Measurements from ENCODE around the gene WWOX. TPM values are rescaled to one million over a fixed set of nuclear protein-coding genes. Genes with fewer than 3 reads are reported as not detected.

Gene WWOX
- total RNA-seq, 1 donor from 2014 or later = 28.2 TPM

GRCh38 chr16:78122774-78123315, 23.4 kb downstream of the WWOX start:
- Mint-ChIP-seq H3K4me1 (ENCODE audit: unreplicated experiment) (peaks cover 34% of the 10 kb centered on the region), H3K27ac (ENCODE audit: unreplicated experiment) (peak overlapping the region; percentile 85), H3K4me3 (ENCODE audit: unreplicated experiment) (peak overlapping the region; percentile 62), H3K27me3 (ENCODE audit: unreplicated experiment) (no peaks in the 10 kb centered on the region), H3K36me3 (ENCODE audit: unreplicated experiment) (peaks cover 9% of the 10 kb centered on the region), H3K9me3 (ENCODE audit: unreplicated experiment) (no peaks in the 10 kb centered on the region)
- DNase-seq (ENCODE audit: extremely low spot score, unreplicated experiment) = no peak
- peak; percentile 64 for TF ChIP-seq CTCF (IDR thresholded peaks at IDR 0.05)

GRCh38 chr16:78125112-78125844, 25.8 kb downstream of the WWOX start:
- Mint-ChIP-seq H3K27ac (ENCODE audit: unreplicated experiment) (no peak overlapping the region), H3K36me3 (ENCODE audit: unreplicated experiment) (peaks cover 9% of the 10 kb centered on the region), H3K4me1 (ENCODE audit: unreplicated experiment) (peaks cover 56% of the 10 kb centered on the region), H3K27me3 (ENCODE audit: unreplicated experiment) (no peaks in the 10 kb centered on the region), H3K4me3 (ENCODE audit: unreplicated experiment) (no peak overlapping the region), H3K9me3 (ENCODE audit: unreplicated experiment) (peaks cover 6% of the 10 kb centered on the region)
- TF ChIP-seq CTCF (IDR thresholded peaks at IDR 0.05) = no peak
- no peak for DNase-seq (ENCODE audit: extremely low spot score, unreplicated experiment)

- no peak overlapping the region for H3K4me3 Mint-ChIP-seq (ENCODE audit: unreplicated experiment)
Measured at GRCh38 chr16:78126662-78127061, 27.2 kb downstream of the WWOX start.

GRCh38 chr16:78127130-78127529, 27.7 kb downstream of the WWOX start:
- TF ChIP-seq CTCF (IDR thresholded peaks at IDR 0.05) = no peak
- DNase-seq (ENCODE audit: extremely low spot score, unreplicated experiment) = no peak
- peaks cover 56% of the 10 kb centered on the region for H3K4me1 Mint-ChIP-seq (ENCODE audit: unreplicated experiment)
- no peaks in the 10 kb centered on the region for H3K27me3 Mint-ChIP-seq (ENCODE audit: unreplicated experiment)
- peak overlapping the region; percentile 51 for H3K4me3 Mint-ChIP-seq (ENCODE audit: unreplicated experiment)
- H3K9me3 Mint-ChIP-seq (ENCODE audit: unreplicated experiment) = peaks cover 6% of the 10 kb centered on the region
- peaks cover 6% of the 10 kb centered on the region for H3K36me3 Mint-ChIP-seq (ENCODE audit: unreplicated experiment)
- peak overlapping the region; percentile 85 for H3K27ac Mint-ChIP-seq (ENCODE audit: unreplicated experiment)

More at GRCh38 chr16:78126662-78127061, 27.2 kb downstream of the WWOX start:
- H3K27ac Mint-ChIP-seq (ENCODE audit: unreplicated experiment) = peak overlapping the region; percentile 85
- H3K36me3 Mint-ChIP-seq (ENCODE audit: unreplicated experiment) = peaks cover 6% of the 10 kb centered on the region
- H3K4me1 Mint-ChIP-seq (ENCODE audit: unreplicated experiment) = peaks cover 56% of the 10 kb centered on the region
- no peak for DNase-seq (ENCODE audit: extremely low spot score, unreplicated experiment)
- peaks cover 6% of the 10 kb centered on the region for H3K9me3 Mint-ChIP-seq (ENCODE audit: unreplicated experiment)
- no peak for TF ChIP-seq CTCF (IDR thresholded peaks at IDR 0.05)
- H3K27me3 Mint-ChIP-seq (ENCODE audit: unreplicated experiment) = no peaks in the 10 kb centered on the region

GRCh38 chr16:78128913-78129312, 29.5 kb downstream of the WWOX start:
- no peak for TF ChIP-seq CTCF (IDR thresholded peaks at IDR 0.05)
- H3K9me3 Mint-ChIP-seq (ENCODE audit: unreplicated experiment) = peaks cover 6% of the 10 kb centered on the region
- peaks cover 46% of the 10 kb centered on the region for H3K4me1 Mint-ChIP-seq (ENCODE audit: unreplicated experiment)
- H3K4me3 Mint-ChIP-seq (ENCODE audit: unreplicated experiment) = no peak overlapping the region
- DNase-seq (ENCODE audit: extremely low spot score, unreplicated experiment) = no peak
- H3K27me3 Mint-ChIP-seq (ENCODE audit: unreplicated experiment) = no peaks in the 10 kb centered on the region
- peaks cover 9% of the 10 kb centered on the region for H3K36me3 Mint-ChIP-seq (ENCODE audit: unreplicated experiment)
- H3K27ac Mint-ChIP-seq (ENCODE audit: unreplicated experiment) = peak overlapping the region; percentile 85
